PC-9 (cell line): ENCODE results near the gene MED20. TPM values are rescaled to one million over a fixed set of nuclear protein-coding genes. Genes with fewer than 3 reads are reported as not detected.
A peak's percentile ranks its signal among the peaks of the same experiment; 100 is the strongest.

ENCODE experiments used
- BruUV-seq: library from RNA; stranded (reverse); fragments of 400-500 nt; replicated peaks from 2 replicates; lab custom pipeline; 2021; lab: Mats Ljungman, UMichigan
- CTCF ChIA-PET: fragments of 300-600 bp; sonication (Branson Sonifier 250); formaldehyde crosslinking; loops from one replicate; lab custom pipeline; 2022; ENCODE audit warnings: antibody characterized with exemption; lab: Charles Lee
- POLR2A ChIA-PET: fragments of 300-600 bp; sonication (Branson Sonifier 250); formaldehyde crosslinking; loops from one replicate; lab custom pipeline; 2022; ENCODE audit warnings: antibody characterized with exemption; ENCODE audit not compliant: unreplicated experiment; lab: Charles Lee
- DNase-seq, 2 experiments: peaks; one replicate each; pipeline versions ENCODE4 v3.0.0 to v3.0.0-alpha.2; 2015 to 2022; ENCODE audit warnings: mixed read lengths in 1 of 2
- H2AFZ ChIP-seq: fragments of 200-600 bp; sonication (generic); 2 replicates; pipeline ENCODE4 v1.8.1; 2017; ENCODE audit warnings: antibody characterized with exemption
- H3F3A ChIP-seq: fragments of 200-600 bp; sonication (generic); 2 replicates; pipeline ENCODE4 v1.8.1; 2017; ENCODE audit warnings: antibody characterized with exemption, mild to moderate bottlenecking, low read depth; ENCODE audit not compliant: insufficient read depth
- H3K27ac ChIP-seq: fragments of 200-600 bp; sonication (generic); 2 replicates; pipeline ENCODE4 v1.6.1; 2016; ENCODE audit warnings: mixed run types
- H3K27me3 ChIP-seq: fragments of 200-600 bp; sonication (generic); 2 replicates; pipeline ENCODE4 v1.6.1; 2016; ENCODE audit warnings: low read depth, mixed run types; ENCODE audit not compliant: insufficient read depth
- H3K36me3 ChIP-seq: fragments of 200-600 bp; sonication (generic); 2 replicates; pipeline ENCODE4 v1.6.1; 2016; ENCODE audit warnings: low read depth, mixed run types
- H3K4me1 ChIP-seq: fragments of 200-600 bp; sonication (generic); replicated peaks from 2 replicates; pipeline ENCODE4 v1.6.1; 2016; ENCODE audit warnings: mixed run types; ENCODE audit not compliant: insufficient read depth
- H3K4me2 ChIP-seq: fragments of 200-600 bp; sonication (generic); 2 replicates; pipeline ENCODE4 v1.6.1; 2017; ENCODE audit warnings: mixed run types
- H3K4me3 ChIP-seq: fragments of 200-600 bp; sonication (generic); 2 replicates; pipeline ENCODE4 v1.6.1; 2016; ENCODE audit warnings: mixed run types
- H3K79me2 ChIP-seq: fragments of 200-600 bp; sonication (generic); 2 replicates; pipeline ENCODE4 v1.6.1; 2017; ENCODE audit warnings: low read depth, mixed run types
- H3K9me2 ChIP-seq: fragments of 200-600 bp; sonication (generic); 2 replicates; pipeline ENCODE4 v1.8.1; 2017; ENCODE audit warnings: mild to moderate bottlenecking; ENCODE audit not compliant: insufficient read depth
- H3K9me3 ChIP-seq: fragments of 200-600 bp; sonication (generic); 2 replicates; pipeline ENCODE4 v1.8.1; 2016; ENCODE audit warnings: low read depth; ENCODE audit not compliant: insufficient read depth
- H4K20me1 ChIP-seq: fragments of 200-600 bp; sonication (generic); 2 replicates; pipeline ENCODE4 v1.8.1; 2017; ENCODE audit not compliant: insufficient read depth
- EZH2 ChIP-seq: fragments of 200-600 bp; sonication (generic); IDR thresholded peaks from 2 replicates; pipeline ENCODE4 v1.8.0; 2017; ENCODE audit warnings: antibody characterized with exemption, low read depth
- intact Hi-C: fragments of 100-400 bp; cut with micrococcal nuclease; formaldehyde crosslinking; loops from one replicate; pipeline ENCODE4 v1.10.0; 2022; ENCODE audit not compliant: unreplicated experiment
- total RNA-seq: library from RNA; stranded (reverse); gene quantifications from 2 replicates; pipeline ENCODE4 v1.2.3, GENCODE V29; 2021
- TF ChIP-seq, protein P1 (sequence below): fragments of 200-600 bp; sonication (generic); conservative IDR thresholded peaks from 2 replicates; pipeline ENCODE4 v1.6.1; 2017; ENCODE audit warnings: mixed run types, antibody characterized with exemption, mild to moderate bottlenecking, moderate library complexity

The MED20 gene
- total RNA-seq, 1 experiment from 2014 or later, result 45.8 TPM

DNA sequence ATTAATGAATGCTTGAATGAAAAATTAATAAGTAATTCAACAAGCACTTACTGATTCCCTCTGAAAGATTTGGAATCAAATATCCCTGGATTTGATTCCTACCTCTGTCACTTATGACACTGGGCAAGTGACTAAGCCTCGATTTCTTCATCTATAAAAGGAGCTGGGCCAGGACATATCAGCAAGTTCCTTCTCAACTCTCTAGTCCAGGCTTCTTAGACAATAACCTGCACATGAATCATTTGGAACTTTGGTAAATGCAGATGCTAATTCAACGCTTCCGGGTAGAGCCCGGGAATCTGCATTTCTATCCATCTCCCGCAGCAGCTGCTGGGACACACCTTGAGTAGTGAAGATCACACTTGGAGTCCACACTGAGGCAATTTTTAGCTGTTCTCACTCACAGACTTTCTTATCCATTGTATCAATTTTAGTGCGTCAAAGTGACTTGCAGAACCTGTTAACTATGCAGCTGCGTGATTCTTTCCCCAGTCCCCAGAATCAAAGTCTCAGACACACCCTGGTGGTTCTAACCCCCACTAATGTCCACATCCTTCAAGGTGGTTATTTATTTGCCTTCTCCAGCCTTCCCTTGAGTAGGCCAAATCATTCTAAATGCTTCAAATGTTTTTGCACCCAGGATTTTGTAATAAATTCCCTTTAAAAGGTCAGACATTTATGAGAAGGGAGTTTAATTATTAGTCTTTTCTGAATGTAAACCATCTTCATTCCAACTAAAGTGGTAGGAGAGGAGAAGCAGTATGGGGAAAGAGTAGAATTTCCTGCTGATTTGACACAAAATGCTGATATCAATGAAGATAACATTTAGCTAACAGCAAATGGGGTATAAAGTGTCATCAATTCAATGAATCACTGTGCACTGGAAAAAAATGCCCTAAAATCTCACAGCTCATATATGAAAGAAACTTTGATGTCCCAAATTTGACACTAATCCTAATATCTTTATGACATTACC, 46.7 kb upstream of the MED20 start:
- Histone ChIP-seq H4K20me1 (no peaks in the 10 kb centered on the region), H3K9me2 (no peaks in the 10 kb centered on the region), H3K9me3 (no peaks in the 10 kb centered on the region), H3K36me3 (no peaks in the 10 kb centered on the region), H3F3A (peaks cover 34% of the 10 kb centered on the region), H3K27me3 (no peaks in the 10 kb centered on the region), H3K79me2 (no peaks in the 10 kb centered on the region), H3K4me1 (peaks cover 41% of the 10 kb centered on the region), H3K4me3 (no peak overlapping the region; the same call in 1 of the 2 replicates), H3K27ac (peak overlapping the region; percentile 98), H2AFZ (no peak overlapping the region), H3K4me2 (peak overlapping the region; percentile 54)
- intact Hi-C loops, result loop anchor here (1.0 to 2.0 kb wide), 4 partner anchors 25 to 77 kb away; partner anchors contain the start of genes BYSL and MED20
- CTCF ChIA-PET, result interaction anchor here (0.9 kb wide), 1 partner anchor 25 kb away, joined by 5 read pairs; no protein-coding TSS in a partner anchor
- TSS peak; percentile 75 for BruUV-seq
- TF ChIP-seq, protein P1, sequence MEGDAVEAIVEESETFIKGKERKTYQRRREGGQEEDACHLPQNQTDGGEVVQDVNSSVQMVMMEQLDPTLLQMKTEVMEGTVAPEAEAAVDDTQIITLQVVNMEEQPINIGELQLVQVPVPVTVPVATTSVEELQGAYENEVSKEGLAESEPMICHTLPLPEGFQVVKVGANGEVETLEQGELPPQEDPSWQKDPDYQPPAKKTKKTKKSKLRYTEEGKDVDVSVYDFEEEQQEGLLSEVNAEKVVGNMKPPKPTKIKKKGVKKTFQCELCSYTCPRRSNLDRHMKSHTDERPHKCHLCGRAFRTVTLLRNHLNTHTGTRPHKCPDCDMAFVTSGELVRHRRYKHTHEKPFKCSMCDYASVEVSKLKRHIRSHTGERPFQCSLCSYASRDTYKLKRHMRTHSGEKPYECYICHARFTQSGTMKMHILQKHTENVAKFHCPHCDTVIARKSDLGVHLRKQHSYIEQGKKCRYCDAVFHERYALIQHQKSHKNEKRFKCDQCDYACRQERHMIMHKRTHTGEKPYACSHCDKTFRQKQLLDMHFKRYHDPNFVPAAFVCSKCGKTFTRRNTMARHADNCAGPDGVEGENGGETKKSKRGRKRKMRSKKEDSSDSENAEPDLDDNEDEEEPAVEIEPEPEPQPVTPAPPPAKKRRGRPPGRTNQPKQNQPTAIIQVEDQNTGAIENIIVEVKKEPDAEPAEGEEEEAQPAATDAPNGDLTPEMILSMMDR, result no peak
- TF ChIP-seq EZH2, result no peak
- DNase-seq, result peak; percentile 50 to 87
- POLR2A ChIA-PET, result interaction anchor here (0.5 to 0.7 kb wide), 5 partner anchors 14 to 483 kb away, joined by 3 to 6 read pairs (median 5); no protein-coding TSS in a partner anchor

DNA sequence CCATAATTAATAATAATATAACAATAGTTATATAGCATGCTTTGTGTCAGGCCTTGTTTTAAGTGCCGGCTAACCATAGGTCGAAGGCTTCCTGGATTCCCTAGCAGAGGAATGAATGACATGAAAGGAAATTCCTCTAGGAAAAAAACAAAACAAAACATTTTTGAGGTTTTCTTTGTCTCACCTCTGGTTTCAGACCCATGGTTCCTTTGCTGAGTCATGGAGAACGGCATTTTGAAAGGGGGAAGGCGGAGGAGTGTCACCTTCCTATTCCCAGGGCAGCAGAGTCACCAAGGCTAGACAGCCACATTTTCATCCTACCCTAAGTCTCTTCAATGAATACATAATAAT, 46.0 kb upstream of the MED20 start:
- ChIA-PET POLR2A (interaction anchor here (0.5 to 0.7 kb wide), 3 partner anchors 13 to 126 kb away, joined by 3 to 6 read pairs (median 5); no protein-coding TSS in a partner anchor), CTCF (interaction anchor here (0.9 kb wide), 1 partner anchor 25 kb away, joined by 5 read pairs; no protein-coding TSS in a partner anchor)
- peak; percentile 74 to 88 for DNase-seq
- Histone ChIP-seq H3K27me3 (no peaks in the 10 kb centered on the region), H3K79me2 (no peaks in the 10 kb centered on the region), H3K36me3 (no peaks in the 10 kb centered on the region), H3K9me2 (no peaks in the 10 kb centered on the region), H3K9me3 (no peaks in the 10 kb centered on the region), H3K27ac (peak overlapping the region; percentile 98), H3F3A (peaks cover 34% of the 10 kb centered on the region), H3K4me1 (peaks cover 44% of the 10 kb centered on the region), H4K20me1 (no peaks in the 10 kb centered on the region), H3K4me2 (peak overlapping the region; percentile 54), H3K4me3 (no peak overlapping the region; the same call in 1 of the 2 replicates), H2AFZ (no peak overlapping the region)
- intact Hi-C loops, result loop anchor here (1.0 to 2.0 kb wide), 3 partner anchors 25 to 78 kb away; no protein-coding TSS in a partner anchor
- BruUV-seq, result TSS peak; percentile 78
- TF ChIP-seq, protein P1, result no peak
- TF ChIP-seq EZH2, result no peak

DNA sequence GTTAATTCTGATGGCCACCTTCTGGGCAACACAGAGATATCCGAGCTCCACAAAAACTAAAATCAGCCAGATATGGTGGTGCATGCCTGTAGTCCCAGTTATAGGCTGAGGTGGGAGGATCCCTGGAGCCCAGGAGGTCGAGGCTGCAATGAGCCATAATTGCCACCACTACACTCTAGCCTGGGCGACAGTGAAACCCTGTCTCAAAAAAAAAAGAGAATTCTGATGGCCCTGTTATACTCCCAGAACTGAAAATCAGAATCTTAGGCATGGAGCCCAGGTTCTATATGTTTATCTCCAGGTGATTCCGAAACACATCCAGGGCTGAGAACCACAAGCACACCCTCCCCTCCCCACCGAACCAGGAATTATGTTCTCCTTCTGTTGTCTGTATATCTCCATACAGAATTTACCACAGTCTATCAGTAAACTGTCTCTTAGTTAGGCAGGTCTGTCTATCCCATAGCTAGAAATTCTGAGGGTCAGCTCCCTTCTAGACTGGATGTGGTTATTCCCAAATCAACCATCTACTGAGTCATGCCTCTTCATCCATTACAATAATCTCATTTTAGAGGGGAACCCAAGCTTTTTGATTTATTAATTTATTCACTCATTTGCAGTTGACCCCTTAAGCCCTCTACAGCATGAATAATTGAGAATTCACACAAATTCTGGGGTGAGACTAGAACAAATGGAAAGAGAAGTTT, 45.4 kb upstream of the MED20 start:
- Histone ChIP-seq H3K27me3 (no peaks in the 10 kb centered on the region), H3K79me2 (no peaks in the 10 kb centered on the region), H3K9me2 (no peaks in the 10 kb centered on the region), H3K36me3 (no peaks in the 10 kb centered on the region), H3K27ac (peak overlapping the region; percentile 98), H3K9me3 (no peaks in the 10 kb centered on the region), H3K4me2 (peak overlapping the region; percentile 54), H3F3A (peaks cover 34% of the 10 kb centered on the region), H2AFZ (no peak overlapping the region), H3K4me1 (peaks cover 50% of the 10 kb centered on the region), H4K20me1 (no peaks in the 10 kb centered on the region), H3K4me3 (no peak overlapping the region; the same call in 1 of the 2 replicates)
- CTCF ChIA-PET, result interaction anchor here (1.2 kb wide), 1 partner anchor 46 kb away, joined by 3 read pairs; the partner anchor contains the start of gene MED20
- no peak for TF ChIP-seq EZH2
- TF ChIP-seq, protein P1, result no peak
- no TSS peak for BruUV-seq
- POLR2A ChIA-PET, result interaction anchor here (0.6 kb wide), 1 partner anchor 128 kb away, joined by 9 read pairs; no protein-coding TSS in a partner anchor
- intact Hi-C loops, result loop anchor here (2.0 kb wide), 1 partner anchor 78 kb away; no protein-coding TSS in a partner anchor
- DNase-seq, result no peak
